ENCODE measurements around the gene TLE4.

DNA sequence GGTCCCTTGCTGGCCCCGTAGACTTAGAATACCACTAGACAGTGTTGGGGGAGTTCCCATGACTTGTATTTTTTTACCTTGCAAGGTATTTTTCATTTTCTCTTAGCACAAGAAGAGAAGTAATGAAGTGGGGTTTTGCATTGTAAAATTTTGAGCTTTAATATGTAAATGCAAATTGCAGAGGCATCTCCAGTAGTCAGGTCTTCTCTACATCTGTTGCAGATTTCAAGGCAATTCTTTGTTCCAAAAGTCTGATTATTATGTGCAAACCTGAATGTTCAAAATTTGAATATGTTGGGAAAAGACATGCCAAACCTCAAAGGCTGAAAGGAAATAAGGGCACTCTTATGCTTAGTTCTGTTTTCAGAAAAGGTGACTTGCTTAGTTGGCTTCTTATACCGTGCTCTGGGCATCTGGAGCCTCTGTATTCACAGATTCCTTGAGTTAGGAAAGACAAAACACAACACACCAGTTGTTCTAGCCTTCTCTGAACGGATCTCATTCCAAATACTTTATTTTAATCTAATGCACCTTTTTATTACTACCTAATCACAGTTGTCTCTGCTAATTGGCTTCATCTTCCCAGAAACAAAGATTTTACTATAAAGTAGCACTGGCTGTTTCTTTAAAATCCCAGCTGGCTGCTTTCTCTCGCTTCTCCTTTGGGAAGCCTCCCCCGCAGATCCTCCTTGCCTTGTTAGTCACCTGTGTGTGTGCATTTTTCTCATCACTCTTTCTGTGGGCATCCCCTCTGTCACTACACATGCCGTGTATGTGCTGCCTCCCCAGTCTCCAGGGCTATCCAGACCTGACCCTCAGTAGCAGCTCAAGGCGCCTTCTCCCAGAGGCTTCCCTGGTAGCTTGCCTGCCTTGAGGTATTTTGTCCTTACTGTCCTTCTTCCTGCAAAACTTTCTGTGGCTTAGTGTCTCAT, 138.2 kb downstream of the TLE4 start:
- TF ChIP-seq POLR2AphosphoS5 (IDR thresholded peaks at IDR 0.05; ENCODE audit: low read depth, low read length) (no peak), PAX5 (IDR thresholded peaks at IDR 0.05; ENCODE audit: insufficient read depth, low read length, severe bottlenecking) (no peak), POLR2A (IDR thresholded peaks at IDR 0.05; ENCODE audit: low read depth, low read length) (no peak)

Data from GM12891 (cell line).